SK-N-DZ (cell line): Measurements from ENCODE around the gene MRPS24.
"Not testable (repeated sequence)": the region's sequence is repeated elsewhere in the genome, so short reads cannot be mapped to it uniquely, and the experiment has no call there.

ENCODE experiments used
- DNase-seq: peaks from one replicate; pipeline ENCODE4 v3.0.0-alpha.2; 2015; ENCODE audit warnings: low spot score
- small RNA-seq, 2 experiments: library from RNA; depleted of rRNA; stranded (forward); fragments of <200 nt; gene quantifications; one replicate each; pipeline ENCODE3, GENCODE V24; 2014

MRPS24 gene

DNA sequence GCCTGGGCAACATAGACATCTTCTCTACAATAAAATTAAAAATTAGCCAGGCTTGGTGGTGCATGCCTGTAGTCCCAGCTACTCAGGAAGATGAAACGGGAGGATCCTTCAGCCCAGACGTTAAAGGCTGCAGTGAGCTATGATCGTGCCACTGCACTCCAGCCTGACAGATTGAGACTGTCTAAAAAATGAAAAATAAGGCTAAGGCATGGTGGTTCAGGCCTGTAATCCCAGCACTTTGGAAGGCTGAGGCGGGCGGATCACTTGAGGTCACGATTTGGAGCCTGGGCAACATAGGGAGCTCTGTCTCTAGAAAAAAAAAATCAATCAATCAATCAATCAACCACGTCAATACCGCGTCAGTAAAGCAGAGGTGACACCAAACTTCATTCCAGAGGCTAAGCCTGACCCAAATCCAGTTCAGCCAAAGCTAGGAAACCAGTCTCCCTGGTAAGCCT is 31.1 kb downstream of the MRPS24 start:
- no peak for DNase-seq

DNA sequence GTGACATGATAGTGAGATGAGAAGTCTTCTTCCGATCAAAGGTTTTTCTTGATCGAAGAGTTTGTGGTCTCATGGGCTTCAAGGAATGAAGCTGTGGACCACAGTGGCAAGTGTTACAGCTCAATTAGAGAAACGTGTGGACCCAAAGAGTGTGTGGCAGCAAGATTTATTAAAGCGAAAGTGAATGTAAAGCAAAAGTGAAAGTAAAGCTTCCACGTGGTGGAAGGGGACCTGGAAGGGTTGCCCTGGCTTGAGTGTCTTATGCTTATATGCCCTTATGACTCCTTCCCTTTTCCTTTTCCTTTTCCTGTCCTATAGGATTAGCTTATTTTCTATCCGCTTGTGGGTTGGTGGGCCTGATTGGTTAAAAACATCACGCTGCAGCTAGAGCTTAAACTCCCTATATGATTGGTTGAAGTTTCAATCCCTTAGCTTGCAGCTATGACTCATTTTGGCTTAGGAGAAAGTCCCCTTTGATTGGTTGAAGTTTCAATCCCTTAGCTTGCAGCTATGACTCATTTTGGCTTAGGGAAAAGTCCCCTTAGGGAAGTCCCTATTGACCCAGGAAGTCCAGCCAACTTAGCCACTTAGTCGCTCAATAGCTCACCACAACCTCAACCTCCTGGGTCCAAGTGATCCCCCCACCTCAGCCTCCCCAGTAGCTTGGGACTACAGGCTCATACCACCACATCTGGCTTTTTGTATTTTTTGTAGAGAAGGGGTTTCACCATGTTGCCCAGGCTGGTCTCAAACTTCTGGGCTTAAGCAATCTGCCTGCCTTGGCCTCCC is 34.7 kb downstream of the MRPS24 start:
- DNase-seq = no peak

DNA sequence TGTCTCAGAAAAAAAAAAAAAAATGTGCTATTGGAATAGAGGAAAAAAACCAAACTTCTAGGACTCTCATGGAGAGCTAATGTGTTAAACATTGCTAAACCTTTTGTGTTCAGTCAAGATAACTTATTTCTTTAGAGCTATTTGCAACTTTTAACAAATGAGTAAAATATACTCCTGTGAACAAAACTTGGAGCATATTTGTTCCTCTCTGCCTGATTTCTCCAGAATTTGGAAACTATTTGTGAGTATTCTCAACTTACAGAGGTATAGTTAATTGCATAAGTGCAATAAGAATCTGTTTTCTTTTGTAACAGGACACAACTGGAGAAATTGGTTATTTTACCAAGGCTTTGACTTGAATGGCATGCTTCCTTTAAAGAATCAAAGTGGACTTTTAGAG is 38.4 kb downstream of the MRPS24 start:
- not testable (repeated sequence) for DNase-seq

DNA sequence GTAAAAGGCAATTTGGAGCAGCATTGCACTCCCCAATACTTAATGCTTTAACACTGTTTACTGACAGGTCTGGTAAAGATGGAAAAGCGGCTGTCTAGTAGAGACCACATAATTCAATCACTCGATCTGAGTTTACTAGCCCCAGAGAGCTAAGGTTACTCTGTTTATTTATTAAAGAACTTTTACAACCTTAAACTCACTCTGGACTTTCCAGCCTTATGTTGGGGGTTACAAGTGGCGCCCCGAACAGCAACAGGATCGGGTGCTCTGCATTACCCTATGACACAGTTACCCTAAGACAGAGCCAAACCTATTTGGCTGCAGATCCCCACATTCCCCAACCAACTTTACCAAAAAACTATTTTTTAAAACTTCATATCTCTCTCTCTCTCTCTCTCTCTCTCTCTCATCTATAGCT is 43.9 kb downstream of the MRPS24 start:
- no peak for DNase-seq

DNA sequence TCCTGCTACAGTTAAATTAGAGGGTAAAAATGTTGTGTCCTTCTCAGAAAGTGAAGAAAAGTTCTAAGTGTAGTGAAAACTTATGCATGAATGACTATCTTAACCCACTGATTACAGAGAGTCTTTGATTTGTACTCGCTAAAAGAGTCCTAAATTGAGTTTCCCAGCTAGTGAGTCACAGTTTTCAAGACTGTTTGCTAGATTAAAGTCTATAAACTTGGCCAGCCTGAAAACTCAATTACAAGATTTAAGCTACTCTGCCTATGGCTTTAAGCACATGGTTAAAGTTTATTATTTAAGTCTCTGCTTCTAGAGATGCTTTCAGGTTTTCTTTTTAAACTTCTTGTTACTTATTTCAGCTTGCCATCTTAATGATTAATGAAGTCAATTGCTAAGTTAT is 44.4 kb downstream of the MRPS24 start:
- no peak for DNase-seq

DNA sequence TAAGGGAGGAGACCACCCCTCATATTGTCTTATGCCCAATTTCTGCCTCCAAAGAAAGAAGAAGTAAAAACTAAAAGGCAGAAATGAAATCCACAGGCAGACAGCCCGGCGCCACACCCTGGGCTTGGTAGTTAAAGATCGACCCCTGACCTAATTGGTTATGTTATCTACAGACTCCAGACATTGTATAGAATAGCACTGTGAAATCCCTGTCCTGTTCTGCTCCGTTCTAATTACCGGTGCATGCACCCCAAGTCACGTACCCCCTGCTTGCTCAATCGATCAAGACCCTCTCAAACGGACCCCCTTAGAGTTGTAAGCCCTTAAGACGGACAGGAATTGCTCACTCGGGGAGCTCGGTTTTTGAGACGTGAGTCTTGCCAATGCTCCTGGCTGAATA is 44.8 kb downstream of the MRPS24 start:
- DNase-seq = not testable (repeated sequence)

DNA sequence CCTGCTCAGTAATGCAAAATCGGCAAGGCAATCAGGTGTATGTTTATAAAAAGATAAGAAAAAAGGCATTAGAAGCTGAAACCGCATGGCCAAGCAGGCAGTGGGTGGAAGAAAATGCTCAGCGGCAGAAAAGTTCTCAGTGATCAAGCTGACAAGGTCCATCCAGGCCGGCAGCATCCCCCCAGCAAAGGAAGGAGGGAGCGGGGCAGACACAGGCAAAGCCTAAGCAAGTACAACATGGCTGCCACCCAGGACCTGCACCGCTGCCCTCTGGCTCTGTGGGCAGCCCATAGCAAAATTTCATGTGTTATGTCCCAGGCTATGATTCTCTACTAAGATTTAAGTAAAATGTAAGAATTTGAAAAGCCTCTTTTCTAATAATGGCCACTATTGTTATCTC is 45.4 kb downstream of the MRPS24 start:
- DNase-seq = peak; percentile 37

DNA sequence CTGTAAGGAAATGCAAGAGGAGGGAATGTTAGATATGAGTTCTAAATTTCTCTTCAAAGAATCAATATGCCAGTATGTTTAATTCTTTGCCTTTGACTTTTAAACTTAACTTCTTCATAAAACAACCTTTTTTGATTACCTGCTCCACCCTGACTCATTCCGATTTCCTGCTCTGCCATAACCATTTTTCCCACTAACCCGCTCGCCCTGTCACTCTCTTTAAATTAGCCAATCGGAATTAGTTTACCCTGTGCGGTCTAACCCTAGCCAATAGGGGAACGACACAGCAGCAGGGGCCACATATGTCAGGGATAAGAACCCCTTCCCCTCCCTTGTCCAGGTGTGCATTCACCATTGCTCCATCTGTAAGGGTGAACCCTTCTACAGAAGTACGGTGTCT is 45.9 kb downstream of the MRPS24 start:
- not testable (repeated sequence) for DNase-seq

Small RNA genes within 50 kb of the gene (small RNA-seq; reads per million reads assigned to genes)
- gene MRPS24 = 0 to 0.10 reads per million in 2 experiments
